SK-N-SH treated with all-trans-retinoic acid at 6 μM for 48 hours (cell line): ENCODE results near the gene PDK3.

Experiments
- PPARA ChIP-seq: fragments of 250-450 bp; sonication (Bioruptor Pico); IDR thresholded peaks from 2 replicates; pipeline ENCODE4 v1.5.0; 2020; ENCODE audit warnings: mild to moderate bottlenecking, borderline replicate concordance
- RARB ChIP-seq: fragments of 250-450 bp; sonication (Bioruptor Pico); IDR thresholded peaks from 2 replicates; pipeline ENCODE4 v1.8.0; 2021; ENCODE audit warnings: mild to moderate bottlenecking, moderate library complexity

DNA sequence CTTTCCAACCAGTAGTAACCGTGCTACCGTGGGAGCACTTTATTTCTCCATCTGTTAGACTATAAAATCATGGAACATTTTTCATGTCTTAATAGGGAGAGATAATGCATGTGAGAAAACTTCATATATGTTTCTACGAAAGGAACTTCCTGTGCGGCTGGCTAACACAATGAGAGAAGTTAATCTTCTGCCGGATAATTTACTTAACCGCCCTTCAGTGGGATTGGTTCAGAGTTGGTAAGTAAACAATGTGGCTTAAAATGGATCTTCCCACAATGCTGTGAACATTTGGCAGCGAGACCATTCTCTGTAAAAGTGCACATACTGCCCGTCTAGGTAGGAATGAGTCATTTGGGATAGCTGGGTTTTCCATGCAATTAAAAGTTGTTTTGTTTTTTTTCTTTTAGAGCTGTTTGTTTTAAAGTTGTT is 29.6 kb downstream of the PDK3 start:
- TF ChIP-seq RARB = no peak
- no peak for TF ChIP-seq PPARA
